HG02840 (cell line): Measurements from ENCODE around the gene EDN2.

Source experiments
- ATAC-seq: cut with Tn5 transposase; IDR thresholded peaks from one replicate; pipeline ENCODE4 v1.9.1; 2021; ENCODE audit warnings: mild to moderate bottlenecking, moderate library complexity, moderate number of reproducible peaks; ENCODE audit not compliant: unreplicated experiment, low FRiP score

The EDN2 gene

GRCh38 chr1:41468122-41468762 lies 16.2 kb downstream of the EDN2 start:
- no peak for ATAC-seq

GRCh38 chr1:41467673-41468072 lies 16.8 kb downstream of the EDN2 start:
- no peak for ATAC-seq

- ATAC-seq = no peak
These were observed 18.3 kb downstream of the EDN2 start for GRCh38 chr1:41466146-41466545.

DNA sequence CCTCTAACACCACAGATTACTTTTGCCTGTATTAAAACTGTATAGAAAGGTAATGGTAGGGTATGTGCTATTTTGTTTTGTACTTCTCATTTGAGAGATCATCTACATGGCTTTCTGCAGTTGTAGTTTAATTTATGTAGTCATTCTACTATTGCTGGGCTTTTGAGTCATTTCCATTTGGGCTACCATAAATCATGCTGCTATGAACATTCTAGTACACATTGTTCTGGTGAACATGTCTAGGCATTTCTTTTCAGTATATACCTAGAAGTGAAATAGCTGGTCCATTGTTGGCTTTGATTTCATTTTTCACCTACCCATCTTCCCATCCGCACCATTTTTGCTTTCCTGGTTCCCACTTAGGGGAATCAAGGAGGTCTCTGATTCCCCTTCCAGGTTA lies 18.7 kb downstream of the EDN2 start:
- ATAC-seq = no peak

GRCh38 chr1:41464885-41465284 lies 19.6 kb downstream of the EDN2 start:
- ATAC-seq = no peak

GRCh38 chr1:41463516-41463915 lies 21.0 kb downstream of the EDN2 start:
- ATAC-seq = no peak

- ATAC-seq = no peak
These were observed 21.8 kb downstream of the EDN2 start for GRCh38 chr1:41462680-41463004.

- no peak for ATAC-seq
These were observed 22.4 kb downstream of the EDN2 start for GRCh38 chr1:41461790-41462679.

DNA sequence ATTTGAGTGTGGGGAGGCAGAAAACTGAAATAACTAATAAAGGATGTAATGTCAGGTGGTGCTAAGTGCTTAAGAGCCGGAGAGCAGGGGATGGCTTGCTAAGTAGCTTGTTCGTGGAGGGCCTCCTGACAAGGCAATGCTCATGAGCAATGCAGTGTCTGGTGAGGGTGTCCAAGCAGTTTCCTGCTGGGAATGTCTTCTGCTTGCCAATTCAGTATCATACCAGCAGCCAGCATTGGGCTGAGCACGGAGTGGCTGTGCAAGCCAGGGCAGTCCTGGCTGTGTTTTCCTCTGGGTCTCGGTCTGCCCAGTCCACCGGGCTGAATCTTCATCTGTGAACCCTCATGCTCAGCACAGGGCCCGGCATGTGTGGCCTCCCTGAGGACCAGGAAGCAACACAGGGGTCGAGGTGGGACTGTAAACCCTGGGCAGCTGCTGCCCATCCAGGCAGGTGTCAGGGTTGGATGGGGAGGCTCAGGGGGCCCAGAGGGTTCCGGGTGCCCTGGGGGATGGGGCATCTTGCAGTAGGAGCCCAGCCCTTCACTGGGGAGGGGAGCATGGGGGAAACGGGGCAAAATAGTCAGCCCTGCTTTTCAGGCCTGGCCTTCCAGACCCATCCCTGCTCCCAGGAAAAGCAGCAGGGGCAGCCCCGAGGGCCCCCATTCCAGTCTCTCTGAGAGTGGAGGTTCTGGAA lies 27.5 kb downstream of the EDN2 start:
- ATAC-seq = no peak

DNA sequence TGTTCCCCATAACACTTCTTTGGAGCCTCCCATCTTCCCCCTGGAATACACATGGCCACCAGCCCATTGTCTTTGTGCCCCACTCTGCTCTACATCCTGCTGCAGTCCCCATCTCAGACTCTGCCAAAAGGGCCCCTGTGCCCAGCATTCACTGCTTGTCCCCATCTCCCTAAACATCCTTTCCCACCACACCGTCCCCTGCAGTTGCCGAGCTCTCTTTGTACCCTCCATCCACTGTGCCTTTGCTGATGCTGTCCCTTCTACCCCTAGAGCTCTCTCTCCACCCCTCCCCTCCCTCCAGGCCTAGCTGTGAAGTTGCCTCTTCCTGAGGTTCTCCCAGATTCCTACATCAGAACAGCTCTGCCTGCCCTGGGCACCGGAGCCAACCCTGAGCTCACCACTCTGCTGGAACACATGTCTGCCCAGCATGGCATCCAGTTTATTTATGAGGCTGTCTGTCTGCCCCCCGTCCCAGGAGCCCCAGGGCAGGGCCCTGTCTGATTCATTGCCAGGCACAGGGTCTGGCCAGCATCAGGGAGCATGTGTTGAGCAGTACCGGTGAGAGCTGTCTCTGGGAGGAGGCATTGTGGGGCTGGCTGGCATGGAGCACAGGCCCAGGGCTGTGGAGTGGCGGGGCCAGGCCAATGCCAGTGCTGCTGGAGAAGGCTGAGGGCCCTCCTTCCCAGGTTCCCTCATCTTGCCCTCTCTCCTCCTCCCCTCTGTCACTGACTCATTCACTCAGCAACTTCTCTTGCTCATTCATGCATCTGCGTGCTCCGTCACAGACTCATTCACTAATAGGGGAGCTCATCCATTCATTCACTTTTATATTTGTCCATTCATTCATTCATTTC lies 28.8 kb downstream of the EDN2 start:
- no peak for ATAC-seq

DNA sequence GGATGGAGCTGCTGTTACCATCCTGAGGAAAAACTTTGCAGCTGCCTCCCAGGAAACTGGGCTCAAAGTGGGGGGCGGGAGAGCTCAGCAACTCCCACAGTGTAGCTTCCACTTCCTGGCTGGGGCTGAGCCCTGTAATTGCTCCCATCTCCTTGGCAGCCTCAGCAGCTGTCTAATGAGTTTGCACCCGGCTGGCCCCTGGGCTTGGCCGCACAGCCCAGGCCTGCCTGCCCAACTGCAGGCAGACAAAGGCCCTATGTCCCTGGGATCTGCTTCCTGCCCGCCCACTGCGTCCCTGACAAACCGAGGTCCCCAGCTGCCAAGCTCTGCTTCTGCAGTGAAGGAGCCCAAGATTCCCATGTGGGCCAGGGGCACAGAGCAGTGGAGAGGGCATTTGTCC lies 30.1 kb downstream of the EDN2 start:
- no peak for ATAC-seq

- no peak for ATAC-seq
These were observed 31.7 kb downstream of the EDN2 start for GRCh38 chr1:41452704-41453290.

GRCh38 chr1:41450747-41451285 lies 33.7 kb downstream of the EDN2 start:
- ATAC-seq = no peak

DNA sequence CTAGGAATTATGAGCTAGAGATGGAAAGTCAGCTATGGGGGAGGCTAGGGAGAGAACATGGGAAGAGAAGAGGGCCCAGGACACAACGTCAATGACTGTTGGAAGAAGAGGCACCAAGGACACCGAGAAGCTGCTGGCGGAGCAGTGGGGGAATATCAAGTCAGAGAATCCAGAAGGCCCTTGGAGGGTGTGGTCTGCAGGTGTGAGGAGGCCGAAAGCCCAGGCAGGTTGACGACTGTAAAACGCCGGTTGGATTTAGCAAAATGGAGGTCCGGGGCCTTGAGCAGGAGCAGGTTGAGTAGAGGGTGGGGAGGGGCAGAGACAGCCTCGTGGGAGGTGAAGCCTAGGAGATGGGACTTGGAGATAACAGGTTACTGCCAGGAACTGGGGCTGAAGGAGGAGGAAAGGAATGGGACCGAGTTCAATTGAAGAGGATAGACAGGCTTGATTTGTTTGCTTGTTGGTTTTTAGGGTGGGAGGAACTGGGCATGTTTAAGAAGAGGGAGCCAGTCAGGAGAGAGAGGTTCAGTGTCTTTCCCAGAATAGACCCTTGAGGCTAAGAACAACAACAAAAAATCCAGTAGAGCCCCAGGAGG lies 35.1 kb downstream of the EDN2 start:
- ATAC-seq = no peak

DNA sequence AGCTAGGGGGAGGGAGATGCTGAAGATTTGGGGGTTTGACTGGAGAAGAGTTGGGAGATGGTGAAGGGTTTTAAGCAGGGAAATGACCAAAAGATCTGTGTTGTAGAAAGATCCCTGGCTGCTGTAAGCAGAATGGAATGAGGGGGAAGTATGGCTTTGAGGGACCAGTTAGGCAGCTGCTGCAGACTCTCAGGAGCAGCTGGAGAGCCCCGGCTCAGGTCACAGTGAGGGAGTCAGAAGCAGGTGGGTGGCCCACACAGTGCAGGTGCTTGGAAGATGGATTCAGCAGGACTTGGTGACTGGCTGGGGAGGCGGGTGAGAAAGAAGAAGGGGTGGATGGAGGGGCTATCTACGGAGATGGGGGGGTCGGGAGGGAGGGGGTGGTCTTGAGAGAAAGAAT lies 35.7 kb downstream of the EDN2 start:
- no peak for ATAC-seq

DNA sequence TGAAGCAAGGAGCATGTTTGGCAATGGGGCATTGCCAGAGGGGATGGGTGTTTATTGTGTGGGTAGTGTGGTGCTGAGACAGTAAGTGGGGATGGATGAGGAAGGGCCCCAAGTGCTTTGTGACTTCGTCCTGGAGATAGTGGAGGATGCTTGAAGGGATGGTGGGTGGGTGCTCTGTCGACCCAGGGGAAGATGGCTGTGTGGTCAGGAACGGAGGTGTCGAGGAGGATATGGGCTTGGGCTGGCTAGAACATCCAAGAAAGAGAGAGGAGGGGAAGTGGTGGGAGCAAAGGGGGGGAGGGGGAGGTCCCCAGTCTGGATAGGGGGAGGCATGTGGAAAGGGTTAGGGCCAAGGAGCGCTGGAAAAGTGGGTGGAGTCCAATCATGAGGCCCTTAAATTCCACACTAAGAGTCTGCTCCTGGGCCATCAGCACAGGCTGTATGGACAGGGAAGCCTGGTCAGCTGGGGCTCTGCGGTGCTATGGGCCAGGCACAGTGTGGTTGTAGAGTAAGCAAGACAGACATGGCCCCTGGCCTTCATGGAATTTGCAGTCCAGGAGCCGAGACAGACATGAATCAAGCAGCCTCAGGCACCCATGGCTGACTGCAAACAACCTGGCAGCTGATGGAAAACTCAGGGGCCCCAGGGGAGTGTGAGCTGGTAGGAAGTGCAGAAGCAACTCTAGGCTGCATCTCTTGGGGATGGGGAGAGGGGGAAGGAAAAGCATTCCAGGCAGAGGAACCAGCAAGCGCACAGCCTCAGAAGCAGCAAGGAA lies 36.3 kb downstream of the EDN2 start:
- no peak for ATAC-seq

GRCh38 chr1:41446851-41447610 lies 37.5 kb downstream of the EDN2 start:
- no peak for ATAC-seq

DNA sequence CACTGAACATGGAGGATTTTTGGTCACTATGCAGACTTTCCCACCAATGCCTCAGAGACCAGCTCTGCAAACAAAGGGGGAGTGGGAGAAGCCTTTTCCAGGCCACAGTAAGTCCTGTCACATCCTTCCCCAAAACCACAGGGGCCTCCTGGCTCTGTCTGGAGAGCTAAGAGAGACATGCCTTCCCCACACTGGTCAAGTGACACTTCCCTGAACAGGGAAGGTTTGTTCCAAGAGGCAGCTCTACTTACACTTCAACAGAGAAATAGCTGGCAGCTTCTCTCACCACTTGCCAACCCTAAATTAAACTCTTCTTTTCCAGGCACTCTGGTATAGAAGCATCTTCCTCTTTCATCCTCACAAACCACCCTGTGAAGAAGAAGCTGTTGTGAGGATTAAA lies 39.7 kb downstream of the EDN2 start:
- ATAC-seq = no peak
